GM12878 (cell line): ENCODE data around the gene ZNF672. TPM values are rescaled to one million over a fixed set of nuclear protein-coding genes. Genes with fewer than 3 reads are reported as not detected.
A peak's percentile ranks its signal among the peaks of the same experiment; 100 is the strongest.

ENCODE experiments used
- BACH1 ChIP-seq: fragments of 450-650 bp; IDR thresholded peaks from 2 replicates; pipeline ENCODE4 v1.6.1; 2017; ENCODE audit warnings: mild to moderate bottlenecking, borderline replicate concordance
- BHLHE40 ChIP-seq, 2 experiments: fragments of 450-650 bp in 1 of 2; IDR thresholded peaks; 2 replicates each; pipeline ENCODE4 v1.6.1; 2011 to 2017; ENCODE audit warnings: low read depth in 2 of 2, borderline replicate concordance in 1 of 2, improper control_type of control experiment in 1 of 2, low read length in 1 of 2, mild to moderate bottlenecking in 1 of 2
- BRCA1 ChIP-seq: IDR thresholded peaks from 2 replicates; pipeline ENCODE4 v1.6.1; 2011; ENCODE audit warnings: low read depth, low read length, improper control_type of control experiment
- DPF2 ChIP-seq: fragments of 450-650 bp; IDR thresholded peaks from 2 replicates; pipeline ENCODE4 v1.6.1; 2017; ENCODE audit warnings: mild to moderate bottlenecking
- EZH2 ChIP-seq: IDR thresholded peaks from 2 replicates; pipeline ENCODE4 v1.6.1; 2012; ENCODE audit warnings: low read depth, mild to moderate bottlenecking, control low read depth, inconsistent platforms, low read length, borderline replicate concordance; ENCODE audit not compliant: control insufficient read depth
- HDAC6 ChIP-seq: fragments of 200-600 bp; sonication (generic); IDR thresholded peaks from one replicate; pipeline ENCODE4 v1.8.0; 2017; ENCODE audit warnings: antibody characterized with exemption; ENCODE audit not compliant: unreplicated experiment
- IKZF1 ChIP-seq: fragments of 450-650 bp; conservative IDR thresholded peaks from 2 replicates; pipeline ENCODE4 v1.6.1; 2017; ENCODE audit warnings: antibody characterized with exemption, mild to moderate bottlenecking
- MLLT1 ChIP-seq: fragments of 450-650 bp; IDR thresholded peaks from 2 replicates; pipeline ENCODE4 v1.6.1; 2016; ENCODE audit warnings: mild to moderate bottlenecking
- MXI1 ChIP-seq: fragments of 150-350 bp; IDR thresholded peaks from 2 replicates; pipeline ENCODE4 v1.6.1; 2011; ENCODE audit warnings: low read depth, mild to moderate bottlenecking, inconsistent platforms, low read length, improper control_type of control experiment
- NFXL1 ChIP-seq: fragments of 450-650 bp; IDR thresholded peaks from 2 replicates; pipeline ENCODE4 v1.6.1; 2017; ENCODE audit warnings: antibody characterized with exemption, mild to moderate bottlenecking, borderline replicate concordance
- NFYA ChIP-seq: IDR thresholded peaks from 2 replicates; pipeline ENCODE4 v1.6.1; 2011; ENCODE audit warnings: low read depth, mild to moderate bottlenecking, low read length, improper control_type of control experiment, borderline replicate concordance
- POLR2A ChIP-seq: IDR thresholded peaks from 2 replicates; pipeline ENCODE4 v1.6.1; 2011; ENCODE audit warnings: low read depth, mild to moderate bottlenecking, low read length
- POLR2AphosphoS5 ChIP-seq: IDR thresholded peaks from 2 replicates; pipeline ENCODE4 v1.6.1; 2011; ENCODE audit warnings: mild to moderate bottlenecking, low read length, inconsistent platforms
- RELA ChIP-seq: fragments of 450-650 bp; IDR thresholded peaks from 2 replicates; pipeline ENCODE4 v1.8.0; 2014; ENCODE audit warnings: borderline replicate concordance; ENCODE audit not compliant: partially characterized antibody
- TCF3 ChIP-seq: IDR thresholded peaks from 2 replicates; pipeline ENCODE4 v1.6.1; 2012; ENCODE audit warnings: low read depth, mild to moderate bottlenecking, low read length, borderline replicate concordance; ENCODE audit not compliant: insufficient read depth
- ZBTB4 ChIP-seq: fragments of 450-650 bp; formaldehyde crosslinking; IDR thresholded peaks from 2 replicates; pipeline ENCODE4 v1.4.0; 2022; ENCODE audit warnings: mild to moderate bottlenecking, moderate library complexity
- ZNF384 ChIP-seq: IDR thresholded peaks from 2 replicates; pipeline ENCODE4 v1.6.1; 2012; ENCODE audit warnings: low read depth, mild to moderate bottlenecking, low read length, improper control_type of control experiment, borderline replicate concordance
- ZSCAN29 ChIP-seq: fragments of 450-650 bp; IDR thresholded peaks from 2 replicates; pipeline ENCODE4 v1.6.1; 2017; ENCODE audit warnings: mild to moderate bottlenecking, moderate library complexity
- polyA plus RNA-seq, 11 experiments: library from polyadenylated mRNA; depleted of rRNA in 4 of 11; unstranded in 6 of 11; stranded (reverse) in 5 of 11; fragments of >200 nt; fragmentation: Nextera tagmentation in 4 of 11; fragmentation: Illumina TruSeq in 1 of 11; extraction: Ambion mirVana in 4 of 11; extraction: Trizol in 1 of 11; gene quantifications; 1 replicate in 1 of 11; 2 replicates in 10 of 11; pipeline versions ENCODE4 v1.2.1 to v1.2.3, GENCODE V29; 2011 to 2016; ENCODE audit warnings: inconsistent platforms in 2 of 11, missing spikeins in 2 of 11, low read depth in 1 of 11
- total RNA-seq, 4 experiments: library from RNA; depleted of rRNA in 3 of 4; stranded (reverse); fragments of >200 nt in 3 of 4; fragmentation: Illumina TruSeq in 1 of 4; extraction: Trizol in 1 of 4; gene quantifications; 2 replicates each; pipeline versions ENCODE4 v1.2.1 to v1.2.3, GENCODE V29; 2013 to 2021
- TF ChIP-seq, protein P1 (sequence below): IDR thresholded peaks from 2 replicates; pipeline ENCODE4 v1.6.1; 2012; ENCODE audit warnings: low read length, inconsistent platforms
- TF ChIP-seq, protein P2 (sequence below): fragments of 150-350 bp; IDR thresholded peaks from 2 replicates; pipeline ENCODE4 v1.6.1; 2016; ENCODE audit warnings: low read depth, low read length

ZNF672 gene
- total and polyA plus RNA-seq, 10 of the 15 experiments (the other 5 are each of a cell fraction or from before 2014, with no cell fraction given): 2.9 to 51.3 (median 39.8) TPM

GRCh38 chr1:248862998-248863881, 25.2 kb downstream of the ZNF672 start (continued):
- 0 out of 2 replicates have a peak, but pooled peaks have one; percentile 37 for TF ChIP-seq BACH1
- TF ChIP-seq MLLT1: 0 out of 2 replicates have a peak, but pooled peaks have one; percentile 38
- TF ChIP-seq EZH2: no peak
- TF ChIP-seq RELA: no peak
- TF ChIP-seq POLR2AphosphoS5: peak; percentile 51; the same call in 1 of the 2 replicates
- TF ChIP-seq BRCA1: no peak
- TF ChIP-seq, protein P1, sequence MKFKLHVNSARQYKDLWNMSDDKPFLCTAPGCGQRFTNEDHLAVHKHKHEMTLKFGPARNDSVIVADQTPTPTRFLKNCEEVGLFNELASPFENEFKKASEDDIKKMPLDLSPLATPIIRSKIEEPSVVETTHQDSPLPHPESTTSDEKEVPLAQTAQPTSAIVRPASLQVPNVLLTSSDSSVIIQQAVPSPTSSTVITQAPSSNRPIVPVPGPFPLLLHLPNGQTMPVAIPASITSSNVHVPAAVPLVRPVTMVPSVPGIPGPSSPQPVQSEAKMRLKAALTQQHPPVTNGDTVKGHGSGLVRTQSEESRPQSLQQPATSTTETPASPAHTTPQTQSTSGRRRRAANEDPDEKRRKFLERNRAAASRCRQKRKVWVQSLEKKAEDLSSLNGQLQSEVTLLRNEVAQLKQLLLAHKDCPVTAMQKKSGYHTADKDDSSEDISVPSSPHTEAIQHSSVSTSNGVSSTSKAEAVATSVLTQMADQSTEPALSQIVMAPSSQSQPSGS: no peak
- TF ChIP-seq BHLHE40 (IDR thresholded peaks at IDR 0.05; ENCODE audit: borderline replicate concordance in 1 of 2, low read depth in 2 of 2, low read length in 1 of 2): peak in 1 of 2 experiments; percentile 66; a peak in 2 of 4 replicates
- no peak for TF ChIP-seq ZNF384
- no peak for TF ChIP-seq NFYA
- TF ChIP-seq DPF2: 0 out of 2 replicates have a peak, but pooled peaks have one; percentile 31
- no peak for TF ChIP-seq HDAC6
- TF ChIP-seq TCF3: no peak
- TF ChIP-seq, protein P2, sequence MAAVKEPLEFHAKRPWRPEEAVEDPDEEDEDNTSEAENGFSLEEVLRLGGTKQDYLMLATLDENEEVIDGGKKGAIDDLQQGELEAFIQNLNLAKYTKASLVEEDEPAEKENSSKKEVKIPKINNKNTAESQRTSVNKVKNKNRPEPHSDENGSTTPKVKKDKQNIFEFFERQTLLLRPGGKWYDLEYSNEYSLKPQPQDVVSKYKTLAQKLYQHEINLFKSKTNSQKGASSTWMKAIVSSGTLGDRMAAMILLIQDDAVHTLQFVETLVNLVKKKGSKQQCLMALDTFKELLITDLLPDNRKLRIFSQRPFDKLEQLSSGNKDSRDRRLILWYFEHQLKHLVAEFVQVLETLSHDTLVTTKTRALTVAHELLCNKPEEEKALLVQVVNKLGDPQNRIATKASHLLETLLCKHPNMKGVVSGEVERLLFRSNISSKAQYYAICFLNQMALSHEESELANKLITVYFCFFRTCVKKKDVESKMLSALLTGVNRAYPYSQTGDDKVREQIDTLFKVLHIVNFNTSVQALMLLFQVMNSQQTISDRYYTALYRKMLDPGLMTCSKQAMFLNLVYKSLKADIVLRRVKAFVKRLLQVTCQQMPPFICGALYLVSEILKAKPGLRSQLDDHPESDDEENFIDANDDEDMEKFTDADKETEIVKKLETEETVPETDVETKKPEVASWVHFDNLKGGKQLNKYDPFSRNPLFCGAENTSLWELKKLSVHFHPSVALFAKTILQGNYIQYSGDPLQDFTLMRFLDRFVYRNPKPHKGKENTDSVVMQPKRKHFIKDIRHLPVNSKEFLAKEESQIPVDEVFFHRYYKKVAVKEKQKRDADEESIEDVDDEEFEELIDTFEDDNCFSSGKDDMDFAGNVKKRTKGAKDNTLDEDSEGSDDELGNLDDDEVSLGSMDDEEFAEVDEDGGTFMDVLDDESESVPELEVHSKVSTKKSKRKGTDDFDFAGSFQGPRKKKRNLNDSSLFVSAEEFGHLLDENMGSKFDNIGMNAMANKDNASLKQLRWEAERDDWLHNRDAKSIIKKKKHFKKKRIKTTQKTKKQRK: no peak
- TF ChIP-seq ZSCAN29: no peak
- no peak for TF ChIP-seq ZBTB4 (CRISPR knock-in tag)
- no peak for TF ChIP-seq MXI1
- peak; percentile 59 for TF ChIP-seq IKZF1
- peak; percentile 92 for TF ChIP-seq POLR2A
- TF ChIP-seq NFXL1: no peak
